A549 (cell line): ENCODE data around the gene GPI. TPM values are rescaled to one million over a fixed set of nuclear protein-coding genes. Genes with fewer than 3 reads are reported as not detected.
A peak's percentile ranks its signal among the peaks of the same experiment; 100 is the strongest.

Experiments
- ATAC-seq, 2 experiments: fragments of 200-7000 bp in 1 of 2; fragments of >200 bp in 1 of 2; cut with Nextera tagmentation in 1 of 2; cut with Tn5 transposase in 1 of 2; 3 replicates each; pipeline versions ENCODE4 v1.8.0 to v1.9.1; 2018 to 2020; ENCODE audit warnings: mild to moderate bottlenecking in 1 of 2, moderate library complexity in 1 of 2
- CTCF ChIA-PET: fragments of 300-600 bp; sonication (Branson Sonifier 250); formaldehyde crosslinking; extraction: SDS; loops from one replicate; lab custom pipeline; 2021; ENCODE audit warnings: antibody characterized with exemption, inconsistent platforms; lab: Yijun Ruan, JAX
- POLR2A ChIA-PET: fragments of 350-600 bp; formaldehyde crosslinking; extraction: SDS; loops from one replicate; lab custom pipeline; 2021; ENCODE audit warnings: antibody characterized with exemption, inconsistent platforms; lab: Yijun Ruan, JAX
- DNase-seq, 2 experiments: peaks; one replicate each; pipeline versions ENCODE4 v3.0.0 to v3.0.0-alpha.2; 2011 to 2016; ENCODE audit warnings: low read depth in 1 of 2, low spot score in 1 of 2
- FAIRE-seq: peaks from 2 replicates; lab custom pipeline; 2011; peaks lifted over from hg19 to GRCh38; lab: Jason Lieb, UNC
- H3K27ac ChIP-seq, 2 experiments: fragments of >200 bp; sonication (Bioruptor Twin); formaldehyde crosslinking; 3 replicates each; pipeline ENCODE4 v1.5.1; 2016 to 2017
- H3K4me1 ChIP-seq: fragments of >200 bp; sonication (Bioruptor Twin); formaldehyde crosslinking; 3 replicates; pipeline ENCODE4 v1.6.1; 2016
- H3K4me2 ChIP-seq: fragments of >200 bp; sonication (Bioruptor Twin); formaldehyde crosslinking; 3 replicates; pipeline ENCODE4 v1.6.1; 2016
- H3K4me3 ChIP-seq: fragments of >200 bp; sonication (Bioruptor Twin); formaldehyde crosslinking; 3 replicates; pipeline ENCODE4 v1.5.1; 2016
- H3K9me3 ChIP-seq: fragments of >200 bp; sonication (Bioruptor Twin); formaldehyde crosslinking; 3 replicates; pipeline ENCODE4 v1.6.1; 2016
- CBX2 ChIP-seq: fragments of 200-600 bp; sonication (generic); IDR thresholded peaks from 2 replicates; pipeline ENCODE4 v1.6.1; 2016; ENCODE audit warnings: low read depth, mild to moderate bottlenecking, borderline replicate concordance
- CBX8 ChIP-seq: fragments of 200-600 bp; sonication (generic); IDR thresholded peaks from 2 replicates; pipeline ENCODE4 v1.6.1; 2016
- CEBPB ChIP-seq, 2 experiments: fragments of >200 bp in 1 of 2; sonication (Bioruptor Twin) in 1 of 2; formaldehyde crosslinking in 1 of 2; IDR thresholded peaks; 2 replicates each; pipeline ENCODE4 v1.6.1; 2012 to 2016
- EHMT2 ChIP-seq: fragments of 200-600 bp; sonication (generic); IDR thresholded peaks from 2 replicates; pipeline ENCODE4 v1.6.1; 2016; ENCODE audit warnings: antibody characterized with exemption, low read depth, mild to moderate bottlenecking, moderate library complexity
- ESRRA ChIP-seq: fragments of 150-350 bp; IDR thresholded peaks from 2 replicates; pipeline ENCODE4 v1.6.1; 2014; ENCODE audit warnings: mild to moderate bottlenecking, low read length, borderline replicate concordance
- FOSB ChIP-seq: fragments of 250-450 bp; sonication (Bioruptor Pico); IDR thresholded peaks from 2 replicates; pipeline ENCODE4 v1.5.0; 2020; ENCODE audit warnings: mild to moderate bottlenecking, moderate library complexity
- GATA3 ChIP-seq: IDR thresholded peaks from 2 replicates; pipeline ENCODE4 v1.6.1; 2012; ENCODE audit warnings: borderline replicate concordance
- KDM1A ChIP-seq: fragments of 200-600 bp; sonication (generic); IDR thresholded peaks from 2 replicates; pipeline ENCODE4 v1.6.1; 2016; ENCODE audit warnings: low read depth, mild to moderate bottlenecking
- NR3C1 ChIP-seq: fragments of >200 bp; sonication (Bioruptor Twin); formaldehyde crosslinking; IDR thresholded peaks from 3 replicates; pipeline ENCODE4 v1.6.1; 2017
- POLR2A ChIP-seq: IDR thresholded peaks from 2 replicates; pipeline ENCODE4 v1.6.1; 2012; ENCODE audit warnings: mild to moderate bottlenecking, low read length
- POLR2AphosphoS2 ChIP-seq: conservative IDR thresholded peaks from 2 replicates; pipeline ENCODE4 v1.6.1; 2012; ENCODE audit warnings: low read length, improper control_type of control experiment, inconsistent platforms
- RAD21 ChIP-seq, 2 experiments: fragments of >200 bp in 1 of 2; sonication (Bioruptor Twin) in 1 of 2; formaldehyde crosslinking in 1 of 2; IDR thresholded peaks in 1 of 2; conservative IDR thresholded peaks in 1 of 2; 2 replicates in 1 of 2; 3 replicates in 1 of 2; pipeline ENCODE4 v1.6.1; 2012 to 2018; ENCODE audit warnings: inconsistent platforms in 1 of 2
- RCOR1 ChIP-seq: fragments of 150-350 bp; IDR thresholded peaks from 2 replicates; pipeline ENCODE4 v1.6.1; 2014; ENCODE audit warnings: antibody characterized with exemption, low read length, low read depth
- SMC3 ChIP-seq: fragments of >200 bp; sonication (Bioruptor Twin); formaldehyde crosslinking; IDR thresholded peaks from 3 replicates; pipeline ENCODE4 v1.6.1; 2018; ENCODE audit warnings: inconsistent platforms
- TFCP2L1 ChIP-seq: fragments of 250-450 bp; sonication (Bioruptor Pico); IDR thresholded peaks from 2 replicates; pipeline ENCODE4 v1.5.0; 2021; ENCODE audit warnings: mild to moderate bottlenecking
- WGBS: methylation state at CpG from one replicate; pipeline ENCODE4 v1.1.6; 2017; ENCODE audit errors: missing lambda C conversion rate; 5-methylcytosine and 5-hydroxymethylcytosine counted together
- polyA plus RNA-seq, 4 experiments: library from polyadenylated mRNA; depleted of rRNA in 3 of 4; stranded (reverse); fragments of >200 nt; fragmentation: RNase III in 1 of 4; extraction: RNeasy Plus Mini Kit Qiagen cat#74134 plus additional on column Dnase treatment in 1 of 4; gene quantifications; 2 replicates in 3 of 4; 3 replicates in 1 of 4; pipeline ENCODE4 v1.2.3, GENCODE V29; 2011 to 2017
- TF ChIP-seq, protein P1 (sequence below): fragments of 150-350 bp; IDR thresholded peaks from 2 replicates; pipeline ENCODE4 v1.6.1; 2014; ENCODE audit warnings: low read depth, mild to moderate bottlenecking, low read length
- TF ChIP-seq, protein P2 (sequence below): fragments of >200 bp; sonication (Bioruptor Twin); formaldehyde crosslinking; IDR thresholded peaks from 3 replicates; pipeline ENCODE4 v1.6.1; 2016

The GPI gene
- polyA plus RNA-seq, 2 of the 4 experiments (the other 2 are of a cell fraction) = 548 to 565 TPM

GRCh38 chr19:34381399-34382251 lies 16.6 kb downstream of the GPI start (continued):
- TF ChIP-seq KDM1A (no peak), RCOR1 (no peak), ESRRA (no peak), CEBPB (IDR thresholded peaks at IDR 0.05) (no peak), SMC3 (no peak), EHMT2 (no peak)
- TF ChIP-seq, protein P1, sequence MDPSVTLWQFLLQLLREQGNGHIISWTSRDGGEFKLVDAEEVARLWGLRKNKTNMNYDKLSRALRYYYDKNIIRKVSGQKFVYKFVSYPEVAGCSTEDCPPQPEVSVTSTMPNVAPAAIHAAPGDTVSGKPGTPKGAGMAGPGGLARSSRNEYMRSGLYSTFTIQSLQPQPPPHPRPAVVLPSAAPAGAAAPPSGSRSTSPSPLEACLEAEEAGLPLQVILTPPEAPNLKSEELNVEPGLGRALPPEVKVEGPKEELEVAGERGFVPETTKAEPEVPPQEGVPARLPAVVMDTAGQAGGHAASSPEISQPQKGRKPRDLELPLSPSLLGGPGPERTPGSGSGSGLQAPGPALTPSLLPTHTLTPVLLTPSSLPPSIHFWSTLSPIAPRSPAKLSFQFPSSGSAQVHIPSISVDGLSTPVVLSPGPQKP = no peak

DNA sequence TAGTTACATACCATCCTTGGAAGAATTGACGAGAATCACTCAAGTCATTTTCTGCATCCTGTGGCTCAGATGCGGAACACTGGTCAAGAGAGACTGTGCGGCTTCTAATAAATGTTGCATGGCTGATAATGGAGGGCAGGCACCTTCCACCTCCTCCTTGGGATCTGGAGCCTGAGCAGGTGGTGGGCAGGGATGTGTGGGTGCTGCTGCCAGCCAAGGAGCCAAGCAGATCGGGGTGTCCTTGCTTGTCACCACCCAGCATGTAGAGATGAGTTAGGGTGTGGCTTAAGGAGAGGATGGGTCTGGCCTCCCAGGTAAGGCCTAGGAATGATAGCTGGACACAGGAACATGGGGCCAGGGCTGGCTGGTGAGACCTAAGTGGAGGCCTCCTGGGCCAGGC lies 17.5 kb downstream of the GPI start:
- H3K9me3 ChIP-seq = no peaks in the 10 kb centered on the region
- ChIA-PET POLR2A (no interaction called here), CTCF (interaction anchor here (0.8 to 2.9 kb wide), 3 partner anchors 12 to 25 kb away, joined by 3 to 9 read pairs (median 4); partner anchors contain the start of gene GPI)
- H3K4me3 ChIP-seq = no peak overlapping the region
- no peak overlapping the region for H3K4me2 ChIP-seq
- ATAC-seq (no peak), DNase-seq (no peak), FAIRE-seq (no peak)
- whole genome bisulfite sequencing = 95% methylated on average over 4 of the region's 4 CpGs
- no peaks in the 10 kb centered on the region for H3K4me1 ChIP-seq
- no peak overlapping the region for H3K27ac ChIP-seq
- TF ChIP-seq GATA3 (no peak), FOSB (CRISPR knock-in tag) (no peak)

DNA sequence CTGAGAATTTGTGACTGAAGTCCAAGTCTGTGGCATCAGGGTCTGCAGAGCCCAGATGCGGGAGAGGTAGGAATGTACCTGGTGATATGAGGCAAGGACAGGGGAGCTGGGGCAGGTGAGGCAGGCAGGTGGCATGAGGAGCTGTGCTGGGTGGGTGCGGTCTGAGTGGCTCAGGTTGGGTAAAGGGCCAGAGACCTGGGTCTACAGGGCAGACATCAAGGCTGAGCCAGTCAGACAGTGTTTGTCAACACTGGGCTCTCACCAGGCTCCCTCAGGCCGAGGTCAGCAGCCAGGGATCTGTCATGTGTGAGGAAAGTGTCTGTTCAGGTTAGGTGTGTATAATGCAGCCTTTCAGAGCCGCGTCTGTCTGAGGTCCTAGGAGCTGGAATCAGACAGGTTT lies 18.6 kb downstream of the GPI start:
- ATAC-seq (no peak), FAIRE-seq (no peak), DNase-seq (no peak)
- Histone ChIP-seq H3K9me3 (no peaks in the 10 kb centered on the region), H3K27ac (no peak overlapping the region), H3K4me1 (no peaks in the 10 kb centered on the region), H3K4me2 (no peak overlapping the region), H3K4me3 (no peak overlapping the region)
- 91% methylated on average over 5 of the region's 5 CpGs for WGBS
- TF ChIP-seq CBX8 (no peak), TFCP2L1 (CRISPR knock-in tag) (no peak), POLR2AphosphoS2 (peak; percentile 91)
- CTCF ChIA-PET = interaction anchor here (0.9 to 2.1 kb wide), 5 partner anchors 18 to 605 kb away, joined by 3 to 5 read pairs (median 3); no protein-coding TSS in a partner anchor
- POLR2A ChIA-PET = interaction anchor here (0.5 to 1.1 kb wide), 2 partner anchors 10 to 17 kb away, joined by 4 read pairs; no protein-coding TSS in a partner anchor

GRCh38 chr19:34386645-34387445 lies 21.8 kb downstream of the GPI start:
- no peak for TF ChIP-seq CBX2
- no peak for TF ChIP-seq SMC3
- TF ChIP-seq, protein P2, sequence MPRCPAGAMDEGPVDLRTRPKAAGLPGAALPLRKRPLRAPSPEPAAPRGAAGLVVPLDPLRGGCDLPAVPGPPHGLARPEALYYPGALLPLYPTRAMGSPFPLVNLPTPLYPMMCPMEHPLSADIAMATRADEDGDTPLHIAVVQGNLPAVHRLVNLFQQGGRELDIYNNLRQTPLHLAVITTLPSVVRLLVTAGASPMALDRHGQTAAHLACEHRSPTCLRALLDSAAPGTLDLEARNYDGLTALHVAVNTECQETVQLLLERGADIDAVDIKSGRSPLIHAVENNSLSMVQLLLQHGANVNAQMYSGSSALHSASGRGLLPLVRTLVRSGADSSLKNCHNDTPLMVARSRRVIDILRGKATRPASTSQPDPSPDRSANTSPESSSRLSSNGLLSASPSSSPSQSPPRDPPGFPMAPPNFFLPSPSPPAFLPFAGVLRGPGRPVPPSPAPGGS = no peak
- no peak for TF ChIP-seq POLR2A
- TF ChIP-seq NR3C1 = no peak
- TF ChIP-seq POLR2AphosphoS2 = no peak
- TF ChIP-seq EHMT2 = no peak
- no peak for TF ChIP-seq RAD21 (conservative IDR thresholded peaks at IDR 0.05 in 1 of 2, IDR thresholded peaks at IDR 0.05 in 1 of 2)
- Histone ChIP-seq H3K4me3 (no peak overlapping the region), H3K4me2 (no peak overlapping the region), H3K4me1 (no peaks in the 10 kb centered on the region), H3K27ac (no peak overlapping the region), H3K9me3 (no peaks in the 10 kb centered on the region)
- 91% methylated on average over 9 of the region's 9 CpGs for WGBS
- no peak for DNase-seq
- peak; percentile 2 to 8; a peak in 2 of 6 replicates for ATAC-seq
- CTCF ChIA-PET = interaction anchor here (0.7 to 1.5 kb wide), 4 partner anchors 10 to 41 kb away, joined by 3 to 7 read pairs (median 5); no protein-coding TSS in a partner anchor
- FAIRE-seq = peak; percentile 46
- POLR2A ChIA-PET = interaction anchor here (0.6 to 1.2 kb wide), 2 partner anchors 22 to 1384 kb away, joined by 3 read pairs; partner anchors contain the start of gene GPI
